HG03575 (cell line): ENCODE data around the gene CT47C1.
"Not testable (repeated sequence)": the region's sequence is repeated elsewhere in the genome, so short reads cannot be mapped to it uniquely, and the experiment has no call there.

Experiments
- ATAC-seq: cut with Tn5 transposase; IDR thresholded peaks from one replicate; pipeline ENCODE4 v1.9.1; 2021; ENCODE audit not compliant: unreplicated experiment, insufficient number of reproducible peaks, low FRiP score; ENCODE audit errors: extremely low read depth

Gene CT47C1

DNA sequence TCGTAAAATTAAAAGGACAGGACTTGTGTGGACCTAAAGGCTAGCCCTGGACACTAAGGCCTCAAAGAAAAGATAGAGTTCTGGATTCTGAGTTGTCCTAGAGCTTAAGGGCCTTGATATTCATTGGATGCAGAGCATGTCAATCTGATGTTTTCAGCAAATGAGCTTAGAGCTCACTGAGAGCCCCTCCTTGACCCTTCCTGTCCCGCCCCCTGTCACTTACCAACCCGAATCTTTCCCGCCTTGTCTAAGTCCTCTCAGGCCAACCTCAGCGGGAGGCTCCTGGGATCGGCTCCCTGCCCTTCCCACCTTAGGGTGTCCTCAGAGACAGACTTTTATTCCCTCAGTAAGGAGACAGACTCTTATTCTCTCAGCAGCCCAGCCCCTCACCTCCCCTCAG lies at the start of gene CT47C1:
TSS of gene CT47C1 (plus strand) at position 250 of the 400 bp plus-strand sequence. CDS start 233 bp downstream, outside the sequence.
- ATAC-seq, result no peak

DNA sequence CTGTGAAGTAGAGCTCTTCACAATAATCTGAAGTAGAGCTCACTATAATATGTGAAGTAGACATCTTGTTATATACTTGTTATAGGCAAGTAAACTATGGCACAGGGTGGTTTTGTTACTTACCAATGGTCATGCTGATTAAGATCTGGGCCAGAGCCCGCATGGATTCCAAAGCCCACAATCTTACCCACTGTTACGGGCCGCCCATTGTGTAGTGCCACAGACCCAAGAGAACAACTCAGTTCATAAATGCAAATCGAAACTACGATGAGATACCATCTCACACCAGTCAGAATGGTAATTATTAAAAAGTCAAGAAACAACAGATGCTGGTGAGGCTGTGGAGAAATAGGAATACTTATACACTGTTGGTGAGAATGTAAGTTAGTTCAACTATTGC lies 46.9 kb upstream of the CT47C1 start:
- no peak for ATAC-seq

DNA sequence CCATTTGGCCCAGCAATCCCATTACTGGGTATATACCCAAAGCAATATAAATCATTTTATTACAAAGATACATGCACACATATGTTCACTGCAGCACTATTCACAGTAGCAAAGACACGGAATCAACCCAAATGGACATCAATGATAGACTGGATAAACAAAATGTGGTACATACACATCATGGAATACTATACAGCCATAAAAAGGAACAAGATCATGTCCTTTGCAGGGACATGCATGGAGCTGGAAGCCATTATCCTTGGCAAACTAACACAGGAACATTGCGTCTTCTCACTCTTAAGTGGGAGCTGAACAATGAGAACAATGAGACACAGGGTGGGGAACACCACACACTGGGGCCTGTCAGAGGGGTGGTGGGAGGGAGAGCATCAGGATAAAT lies 46.4 kb upstream of the CT47C1 start:
- ATAC-seq, result not testable (repeated sequence)

DNA sequence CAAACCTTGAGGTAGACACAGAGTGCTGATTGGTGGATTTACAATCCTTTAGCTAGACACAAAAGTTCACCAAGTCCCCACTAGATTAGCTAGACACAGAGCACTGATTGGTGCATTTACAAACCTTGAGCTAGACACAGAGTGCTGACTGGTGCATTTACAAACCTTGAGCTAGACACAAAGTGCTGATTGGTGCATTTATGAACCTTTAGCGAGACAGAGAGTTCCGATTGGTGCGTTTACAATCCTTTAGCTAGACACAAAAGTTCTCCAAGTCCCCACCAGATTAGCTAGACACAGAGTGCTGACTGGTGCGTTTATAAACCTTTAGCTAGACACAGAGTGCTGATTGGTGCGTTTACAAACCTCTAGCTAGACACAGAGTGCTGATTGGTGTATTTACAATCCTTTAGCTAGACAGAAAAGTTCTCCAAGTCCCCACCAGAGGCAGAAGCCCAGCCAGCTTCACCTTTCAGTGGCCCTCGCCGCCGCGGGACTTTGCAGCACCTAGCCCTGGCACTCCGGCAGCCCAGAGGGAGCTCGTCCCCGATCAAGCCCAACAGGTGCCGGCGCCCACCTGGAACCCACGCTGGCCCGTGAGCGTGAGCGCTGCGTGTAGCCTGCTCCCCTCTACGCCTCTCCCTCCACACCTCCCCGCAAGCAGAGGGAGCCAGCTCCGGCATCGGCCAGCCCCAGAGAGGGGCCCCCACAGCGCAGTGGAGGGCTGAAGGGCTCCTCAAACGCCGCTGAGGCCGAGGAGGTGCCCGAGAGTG lies 44.6 kb upstream of the CT47C1 start:
- ATAC-seq, result not testable (repeated sequence)

DNA sequence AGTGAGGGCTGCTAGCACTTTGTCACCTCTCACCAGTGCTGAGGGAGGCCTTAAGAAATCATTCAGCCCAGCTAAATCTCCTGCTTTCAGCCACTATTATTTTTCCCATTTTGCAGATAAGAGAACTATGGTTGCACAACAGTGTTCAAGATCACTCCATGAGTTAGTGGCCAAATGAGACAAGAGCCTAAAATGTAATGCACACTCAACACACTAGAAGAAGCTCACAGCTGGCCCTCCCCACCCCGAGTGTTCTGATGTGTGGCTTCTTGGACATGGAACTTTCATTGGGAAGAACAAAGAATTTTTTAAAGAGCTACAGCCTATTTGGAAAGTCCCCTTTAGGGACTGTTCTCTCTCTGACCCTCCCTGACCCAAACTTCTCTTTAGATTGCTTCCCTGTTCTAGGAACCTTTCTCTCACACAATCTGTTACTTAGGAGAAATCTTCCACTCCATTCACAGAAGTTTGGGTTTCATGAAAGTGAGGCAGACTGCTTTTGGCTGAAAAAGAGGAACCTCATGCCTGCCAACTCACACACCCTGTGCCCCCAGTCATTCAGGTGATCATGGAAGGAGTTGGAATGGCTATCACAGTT lies 44.0 kb upstream of the CT47C1 start:
- no peak for ATAC-seq

DNA sequence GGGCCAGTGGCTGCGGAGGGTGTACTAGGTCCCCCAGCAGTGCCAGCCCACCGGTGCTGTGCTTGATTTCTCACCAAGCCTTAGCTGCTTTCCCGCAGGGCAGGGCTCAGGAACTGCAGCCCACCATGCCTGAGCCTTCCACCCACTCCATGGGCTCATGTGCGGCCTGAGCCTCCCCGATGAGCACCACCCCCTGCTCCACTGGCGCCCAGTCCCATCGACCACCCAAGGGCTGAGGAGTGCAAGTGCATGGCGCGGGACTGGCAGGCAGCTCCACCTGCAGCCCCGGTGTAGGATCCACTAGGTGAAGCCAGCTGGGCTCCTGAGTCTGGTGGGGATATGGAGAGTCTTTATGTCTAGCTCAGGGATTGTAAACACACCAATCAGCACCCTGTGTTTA lies 43.1 kb upstream of the CT47C1 start:
- ATAC-seq, result not testable (repeated sequence)

DNA sequence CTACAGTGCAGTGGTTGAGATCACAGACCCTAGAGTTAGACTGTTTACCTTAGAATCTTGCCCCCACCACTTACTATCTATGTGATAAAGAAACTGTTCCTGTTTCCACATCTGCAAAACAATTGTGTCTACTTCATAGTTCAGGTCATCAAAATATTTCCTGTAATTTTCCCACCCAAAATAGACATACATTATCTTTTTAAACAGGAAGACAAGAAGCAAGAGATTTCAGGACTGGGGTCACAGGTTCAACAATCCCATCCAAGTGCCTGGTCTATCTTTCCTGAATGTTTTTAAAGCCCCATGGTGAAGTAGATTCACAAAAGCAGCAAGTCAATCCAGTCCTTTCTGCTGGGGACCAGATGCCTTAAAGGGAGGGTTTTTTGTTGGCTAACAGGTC lies 41.8 kb upstream of the CT47C1 start:
- no peak for ATAC-seq

DNA sequence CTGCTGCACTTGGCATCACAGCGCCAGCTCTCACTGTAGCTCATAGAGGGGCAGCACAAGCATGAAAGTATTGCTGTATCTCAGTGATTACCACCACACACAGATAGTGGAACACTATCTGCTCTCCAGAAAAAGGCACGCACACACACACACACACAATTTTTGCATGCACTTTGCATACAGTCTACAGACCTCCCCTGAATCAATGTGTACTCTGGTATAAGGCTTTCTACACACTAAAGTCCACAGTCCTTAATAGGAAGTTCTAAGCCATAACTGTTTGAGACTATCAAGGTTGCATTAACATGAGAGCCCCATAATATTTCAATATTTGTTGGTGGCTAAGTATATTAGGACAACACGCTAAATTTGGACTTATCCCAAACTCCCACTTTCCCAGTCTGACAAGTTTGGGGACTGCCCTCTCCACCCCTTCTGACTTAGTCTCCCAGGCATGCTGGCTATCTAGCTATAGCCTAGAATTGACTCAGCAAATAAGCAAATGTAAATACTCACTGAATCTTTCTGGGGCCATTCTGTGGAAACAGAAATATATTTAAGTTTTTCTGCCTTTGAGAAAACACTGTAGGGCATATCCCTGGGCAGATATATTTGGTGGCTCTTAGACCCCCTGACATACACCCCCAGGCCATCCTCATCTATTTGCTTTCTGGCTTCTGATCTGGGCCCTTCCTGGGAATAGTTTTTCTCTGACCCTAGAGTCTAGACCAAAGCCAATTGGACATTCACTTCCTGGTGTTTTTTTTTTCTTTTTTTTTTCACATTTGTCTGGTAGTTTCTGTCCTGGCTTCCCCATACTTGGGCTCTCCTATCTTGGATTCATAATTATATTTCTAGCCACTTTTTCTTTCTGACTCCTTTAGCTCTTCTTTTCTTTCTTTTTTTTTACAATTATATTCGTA lies 36.4 kb upstream of the CT47C1 start:
- no peak for ATAC-seq

DNA sequence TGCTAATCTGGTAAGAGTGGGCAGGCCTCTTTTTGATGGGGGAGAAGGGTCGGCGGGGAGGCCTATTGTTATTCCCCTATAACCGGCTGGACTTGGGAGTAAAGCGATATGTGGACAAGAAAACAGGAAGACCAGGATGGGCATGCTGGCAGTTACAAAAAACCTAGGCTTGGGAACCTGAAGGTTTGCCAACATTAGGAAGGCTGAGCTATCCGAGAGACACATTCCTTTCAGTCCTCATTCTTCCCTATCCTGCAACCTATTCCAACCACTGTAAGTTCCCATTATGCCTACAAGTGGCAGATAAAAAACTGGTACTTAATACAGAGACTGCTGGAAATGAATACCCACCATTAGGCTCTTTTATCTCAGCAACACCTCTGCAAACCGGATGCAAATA lies 32.4 kb upstream of the CT47C1 start:
- ATAC-seq, result no peak

DNA sequence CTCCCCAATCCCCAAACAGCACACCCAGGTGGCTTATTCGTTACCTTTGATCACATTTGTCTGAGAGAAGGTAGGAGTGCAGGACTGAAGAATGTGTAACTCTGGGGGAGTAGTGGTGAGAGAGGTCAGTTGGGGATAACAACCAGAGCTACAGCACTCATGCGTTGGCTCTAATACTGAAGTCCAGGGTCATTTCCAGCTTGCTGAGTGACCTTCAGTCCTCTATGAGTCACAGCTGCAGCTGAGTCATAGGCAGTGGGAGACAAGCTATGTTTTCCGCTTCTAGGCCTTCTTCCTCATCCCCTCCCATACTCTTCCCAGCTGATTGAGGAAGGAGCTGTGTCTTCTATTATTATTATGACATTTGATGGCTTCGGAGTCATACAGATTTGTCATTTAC lies 31.6 kb upstream of the CT47C1 start:
- ATAC-seq, result no peak

DNA sequence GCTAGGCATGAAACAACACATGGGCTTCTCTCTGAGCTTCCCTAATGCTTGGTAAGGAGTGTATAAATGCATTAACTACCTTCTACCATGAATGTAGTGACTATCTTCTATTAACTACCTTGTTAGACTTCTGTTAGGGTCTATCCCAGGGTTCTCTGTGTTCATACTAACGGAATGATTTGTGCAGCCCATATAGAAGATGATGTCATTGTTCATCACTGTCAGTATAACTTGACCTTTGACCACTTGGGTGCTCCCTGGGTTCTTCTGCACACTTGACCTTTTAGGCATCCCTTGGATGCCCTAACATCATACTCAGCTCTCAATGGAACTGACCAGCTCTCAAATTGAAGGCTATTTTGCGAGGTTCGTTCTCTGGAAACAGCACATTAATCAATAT lies 30.8 kb upstream of the CT47C1 start:
- ATAC-seq, result no peak

DNA sequence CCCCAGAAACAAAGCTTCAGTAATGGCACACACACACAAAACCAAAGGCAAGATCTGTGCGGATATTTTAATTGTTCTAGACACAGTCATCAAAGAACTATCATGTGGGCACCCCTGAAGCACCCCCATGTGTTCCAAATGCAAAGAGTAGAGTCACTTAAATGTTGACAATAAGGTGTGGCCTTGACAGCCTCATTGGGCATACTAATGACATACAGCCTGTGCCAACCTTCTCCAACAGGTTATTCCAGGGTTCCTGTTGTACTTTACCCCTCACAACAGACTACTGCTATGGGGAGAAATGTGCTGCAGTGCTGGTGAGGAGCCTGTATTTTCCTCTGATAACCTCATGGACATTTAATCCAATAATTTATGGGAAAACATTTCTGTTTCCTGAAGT lies 29.8 kb upstream of the CT47C1 start:
- no peak for ATAC-seq

DNA sequence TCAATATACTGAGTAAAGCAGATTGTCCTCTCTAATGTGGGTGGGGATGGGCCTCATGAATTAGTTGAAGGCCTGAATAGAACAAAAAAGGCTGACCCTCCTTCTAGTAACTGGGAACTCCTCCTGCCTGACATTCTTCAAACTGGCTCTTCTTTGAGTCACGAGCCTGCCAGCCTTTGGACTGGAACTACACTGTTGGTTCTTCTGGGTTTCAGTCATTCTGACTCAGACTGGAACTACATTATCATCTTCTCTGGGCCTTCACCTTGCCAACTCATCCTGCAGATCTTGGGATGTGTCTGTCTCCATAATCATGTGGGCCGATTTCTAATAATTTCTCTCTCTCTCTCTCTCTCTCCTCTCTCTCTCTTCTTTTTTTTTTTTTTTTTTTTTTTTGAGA lies 26.9 kb upstream of the CT47C1 start:
- ATAC-seq, result no peak

DNA sequence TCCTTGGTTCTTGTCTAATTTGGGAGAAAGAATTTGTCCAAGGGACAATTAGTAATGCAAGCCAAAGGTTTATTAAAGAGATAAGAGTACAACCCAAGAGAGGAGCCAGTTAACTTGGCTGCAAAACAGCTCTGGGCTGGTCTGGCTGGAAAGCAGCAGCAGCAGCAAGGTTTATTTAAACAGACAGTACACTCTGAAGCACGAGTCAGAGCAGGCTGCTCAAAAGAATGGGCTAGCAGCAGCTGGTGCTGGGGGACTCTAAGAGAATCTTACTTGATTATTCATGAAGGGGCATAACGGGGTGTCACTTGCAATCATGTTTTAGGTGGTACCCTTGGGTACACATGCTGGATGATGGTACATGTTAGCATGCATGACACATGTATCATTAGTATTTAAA lies 17.1 kb upstream of the CT47C1 start:
- ATAC-seq, result no peak

DNA sequence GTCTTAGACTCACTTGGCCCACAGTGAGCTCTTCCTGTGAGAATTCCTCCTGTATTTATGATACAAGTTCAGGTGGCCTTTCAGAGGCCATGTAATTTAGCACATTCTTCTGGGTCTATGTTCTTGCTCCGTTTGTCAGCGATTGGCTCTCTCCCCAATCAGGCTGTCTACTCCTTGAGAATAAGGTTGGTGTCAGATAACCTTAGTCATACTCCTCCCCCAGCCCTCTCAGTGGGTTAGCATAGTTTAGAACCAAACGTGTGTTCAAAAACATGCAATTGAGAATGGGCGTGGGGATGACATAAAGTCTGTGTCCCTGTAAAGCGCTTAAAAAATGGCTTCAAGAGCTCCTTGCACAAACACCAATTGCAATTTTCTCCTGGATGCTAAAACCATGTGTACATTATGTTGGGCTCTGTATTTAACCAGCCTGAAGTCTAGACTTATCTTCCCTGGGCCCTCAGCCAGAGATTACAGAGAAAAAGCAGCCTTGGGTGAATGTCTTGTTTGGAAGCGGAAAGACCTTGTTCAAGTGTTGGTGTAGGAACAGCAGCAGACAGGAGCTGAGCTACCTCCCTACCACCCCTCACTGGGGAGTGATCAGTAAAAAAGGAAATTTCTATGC lies 9.9 kb upstream of the CT47C1 start:
- ATAC-seq, result no peak

DNA sequence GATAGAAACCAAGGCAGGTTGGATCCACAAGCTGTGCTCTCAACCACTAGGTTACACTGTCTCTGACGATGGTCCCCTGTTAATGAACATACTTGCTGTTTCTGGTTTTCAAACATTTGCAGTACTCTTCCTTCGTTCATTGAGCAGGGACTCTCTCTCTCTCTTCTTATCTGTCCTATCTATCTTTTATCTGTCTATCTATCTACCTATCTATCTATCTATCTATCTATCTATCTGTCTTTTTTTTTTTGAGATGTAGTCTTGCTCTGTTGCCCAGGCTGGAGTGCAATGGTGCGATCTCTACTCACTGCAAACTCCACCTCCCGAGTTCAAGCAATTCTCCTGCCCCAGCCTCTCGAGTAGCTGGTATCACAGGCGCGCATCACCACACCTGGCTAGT lies 9.4 kb upstream of the CT47C1 start:
- ATAC-seq, result no peak

DNA sequence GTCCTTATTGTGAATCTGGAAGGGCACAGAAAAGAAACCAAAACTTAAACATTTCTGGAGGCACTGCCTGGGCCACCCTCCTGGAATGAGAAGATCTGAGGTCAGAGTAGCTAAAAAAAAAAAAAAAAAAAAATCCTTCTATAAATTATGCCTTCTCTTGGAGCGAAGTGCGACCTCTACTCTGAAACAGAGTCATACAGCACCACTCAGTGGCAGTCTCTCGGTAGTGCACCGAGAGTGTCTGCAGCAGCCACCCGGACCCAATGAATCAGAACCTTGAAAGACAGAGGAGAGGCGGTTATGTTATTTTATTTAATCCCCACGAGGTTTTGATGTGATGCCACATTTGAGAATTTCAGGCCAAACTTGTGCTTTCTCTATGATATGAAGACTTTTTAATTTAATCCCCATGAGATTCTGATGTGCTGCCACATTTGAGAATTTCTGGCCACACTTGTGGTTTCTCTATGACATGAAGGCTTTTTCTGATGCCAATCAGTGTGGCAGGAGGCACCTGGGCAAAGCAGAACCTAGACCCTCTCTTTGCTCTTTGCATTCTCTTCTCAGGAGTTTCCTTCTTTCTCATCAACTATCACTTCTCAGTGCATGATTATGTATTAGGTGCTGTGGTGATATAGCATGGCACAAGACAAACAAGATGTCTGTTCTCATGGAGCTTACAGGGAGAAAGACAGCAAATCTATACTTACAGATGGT lies 5.6 kb upstream of the CT47C1 start:
- no peak for ATAC-seq

DNA sequence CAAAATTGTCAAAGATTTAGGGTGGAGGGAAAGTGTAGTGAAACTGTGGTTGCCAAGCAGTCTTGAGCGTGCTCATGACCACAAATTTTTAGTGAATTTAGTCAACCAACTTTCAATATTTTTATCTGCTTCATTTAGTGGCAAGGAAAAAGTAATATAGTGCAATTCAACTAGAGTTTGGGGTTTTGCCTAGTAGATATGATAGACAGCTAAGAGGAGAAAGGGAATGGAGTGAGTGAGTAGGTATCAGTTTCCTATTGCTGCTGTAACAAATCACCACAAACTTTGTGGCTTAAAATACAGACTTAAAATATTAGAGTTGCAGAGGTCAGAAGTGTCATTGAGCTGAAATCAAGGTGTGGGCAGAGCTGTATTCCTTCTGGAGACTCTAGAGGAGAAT lies 3.7 kb upstream of the CT47C1 start:
- no peak for ATAC-seq

DNA sequence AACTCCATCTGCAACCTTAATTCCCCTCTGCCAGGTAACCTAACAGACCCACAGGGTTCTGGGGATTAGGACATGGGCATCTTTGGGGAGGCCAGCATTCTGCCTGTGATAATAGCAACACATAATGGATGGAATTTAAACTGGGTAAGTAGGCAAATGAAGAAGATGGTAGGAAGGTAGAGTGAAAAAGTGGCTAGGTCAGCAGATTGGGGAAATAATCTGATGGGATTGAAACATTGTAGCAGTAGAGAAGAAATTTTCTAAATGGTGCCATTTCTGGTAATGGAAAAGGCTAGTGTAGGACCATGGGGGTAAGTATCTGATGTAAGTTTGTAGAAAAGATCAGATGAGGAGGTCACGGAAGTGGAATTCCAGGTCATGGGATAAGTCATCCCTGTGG lies 3.0 kb upstream of the CT47C1 start:
- no peak for ATAC-seq
